RWPE2 (cell line): ENCODE measurements around the gene TRMT2A.

Experiments
- ATAC-seq: fragments of 200-7000 bp; cut with Tn5 transposase; 3 replicates; pipeline ENCODE4 v1.9.1; 2021; ENCODE audit warnings: low read depth
- DNase-seq: peaks from one replicate; pipeline ENCODE4 v3.0.0-alpha.2; 2020; ENCODE audit warnings: low spot score
- H3K27ac ChIP-seq: fragments of 450-650 bp; 2 replicates; pipeline ENCODE4 v1.5.1; 2017; ENCODE audit warnings: mild to moderate bottlenecking; ENCODE audit not compliant: poor library complexity, severe bottlenecking
- H3K27me3 ChIP-seq: fragments of 250-450 bp; sonication (Bioruptor Pico); 2 replicates; pipeline ENCODE4 v1.5.1; 2021; ENCODE audit warnings: mild to moderate bottlenecking, moderate library complexity; ENCODE audit not compliant: insufficient read depth, poor library complexity, severe bottlenecking
- H3K36me3 ChIP-seq: fragments of 250-450 bp; sonication (Bioruptor Pico); 2 replicates; pipeline ENCODE4 v1.5.1; 2020; ENCODE audit warnings: low read depth, mild to moderate bottlenecking, moderate library complexity
- H3K4me1 ChIP-seq: fragments of 250-450 bp; sonication (Bioruptor Pico); 2 replicates; pipeline ENCODE4 v1.5.1; 2021; ENCODE audit warnings: mild to moderate bottlenecking, moderate library complexity; ENCODE audit not compliant: insufficient read depth, poor library complexity, severe bottlenecking
- H3K4me3 ChIP-seq: fragments of 250-450 bp; sonication (Bioruptor Pico); 2 replicates; pipeline ENCODE4 v1.5.1; 2021; ENCODE audit warnings: mild to moderate bottlenecking, moderate library complexity; ENCODE audit not compliant: severe bottlenecking
- H3K9me3 ChIP-seq: fragments of 250-450 bp; sonication (Bioruptor Pico); 2 replicates; pipeline ENCODE4 v1.5.1; 2021; ENCODE audit warnings: mild to moderate bottlenecking, moderate library complexity; ENCODE audit not compliant: severe bottlenecking
- CTCF ChIP-seq: fragments of 450-650 bp; IDR thresholded peaks from one replicate; pipeline ENCODE4 v1.5.1; 2017; ENCODE audit warnings: mild to moderate bottlenecking, moderate library complexity; ENCODE audit not compliant: poor library complexity, severe bottlenecking

TRMT2A gene

GRCh38 chr22:20156611-20157429, 39.8 kb upstream of the TRMT2A start:
- Histone ChIP-seq H3K4me1 (no peaks in the 10 kb centered on the region), H3K9me3 (no peaks in the 10 kb centered on the region), H3K36me3 (no peaks in the 10 kb centered on the region), H3K27me3 (no peaks in the 10 kb centered on the region), H3K4me3 (no peak overlapping the region), H3K27ac (no peak overlapping the region)
- TF ChIP-seq CTCF: peak; percentile 91
- DNase-seq (no peak), ATAC-seq (peak; percentile 84)

DNA sequence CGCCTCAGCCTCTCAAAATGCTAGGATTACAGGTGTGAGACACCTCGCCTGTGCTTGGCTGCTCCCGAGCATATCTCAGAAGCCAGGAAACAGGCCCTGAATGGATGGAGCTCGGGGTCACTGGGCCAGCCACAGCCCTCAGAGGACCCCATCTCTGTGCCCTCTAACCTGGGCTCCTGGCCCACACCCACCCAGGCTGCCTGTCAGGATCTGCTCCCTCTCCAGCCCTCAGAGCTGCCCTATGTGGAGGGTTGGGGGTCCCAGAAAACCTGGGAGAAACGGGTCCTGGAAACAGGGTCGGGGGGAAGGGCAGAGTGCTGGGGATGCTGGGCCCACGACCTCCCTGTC, 39.0 kb upstream of the TRMT2A start:
- H3K36me3 ChIP-seq: no peaks in the 10 kb centered on the region
- no peak overlapping the region for H3K27ac ChIP-seq
- H3K27me3 ChIP-seq: no peaks in the 10 kb centered on the region
- H3K4me1 ChIP-seq: no peaks in the 10 kb centered on the region
- TF ChIP-seq CTCF: no peak
- no peak overlapping the region for H3K4me3 ChIP-seq
- no peak for DNase-seq
- H3K9me3 ChIP-seq: no peaks in the 10 kb centered on the region
- ATAC-seq: no peak

GRCh38 chr22:20155330-20156041, 38.5 kb upstream of the TRMT2A start:
- no peak overlapping the region for H3K4me3 ChIP-seq
- H3K27ac ChIP-seq: no peak overlapping the region
- DNase-seq (no peak), ATAC-seq (no peak)
- TF ChIP-seq CTCF: no peak
- no peaks in the 10 kb centered on the region for H3K27me3 ChIP-seq
- no peaks in the 10 kb centered on the region for H3K4me1 ChIP-seq
- H3K9me3 ChIP-seq: no peaks in the 10 kb centered on the region
- no peaks in the 10 kb centered on the region for H3K36me3 ChIP-seq

GRCh38 chr22:20154602-20155187, 37.7 kb upstream of the TRMT2A start:
- DNase-seq (no peak), ATAC-seq (no peak)
- no peaks in the 10 kb centered on the region for H3K36me3 ChIP-seq
- no peaks in the 10 kb centered on the region for H3K27me3 ChIP-seq
- H3K27ac ChIP-seq: no peak overlapping the region
- no peaks in the 10 kb centered on the region for H3K4me1 ChIP-seq
- no peak overlapping the region for H3K4me3 ChIP-seq
- no peaks in the 10 kb centered on the region for H3K9me3 ChIP-seq
- no peak for TF ChIP-seq CTCF
